HG03280 (cell line): ENCODE results near the gene LRP1B.

Source experiments
- ATAC-seq: cut with Tn5 transposase; IDR thresholded peaks from one replicate; pipeline ENCODE4 v1.9.1; 2021; ENCODE audit warnings: mild to moderate bottlenecking, moderate library complexity; ENCODE audit not compliant: unreplicated experiment

The LRP1B gene

GRCh38 chr2:141959941-141960340 lies 170.9 kb downstream of the LRP1B start:
- no peak for ATAC-seq

- ATAC-seq = no peak
These were observed 171.8 kb downstream of the LRP1B start for GRCh38 chr2:141959016-141959415.

- no peak for ATAC-seq
These were observed 172.9 kb downstream of the LRP1B start for GRCh38 chr2:141957827-141958450.

GRCh38 chr2:141957321-141957720 lies 173.5 kb downstream of the LRP1B start:
- no peak for ATAC-seq

- no peak for ATAC-seq
These were observed 183.3 kb downstream of the LRP1B start for GRCh38 chr2:141947396-141948114.

- no peak for ATAC-seq
These were observed 184.8 kb downstream of the LRP1B start for GRCh38 chr2:141946016-141946415.

- no peak for ATAC-seq
These were observed 186.9 kb downstream of the LRP1B start for GRCh38 chr2:141943918-141944317.

- no peak for ATAC-seq
These were observed 188.6 kb downstream of the LRP1B start for GRCh38 chr2:141942006-141942789.

GRCh38 chr2:141941210-141941714 lies 189.6 kb downstream of the LRP1B start:
- no peak for ATAC-seq

GRCh38 chr2:141940709-141941108 lies 190.1 kb downstream of the LRP1B start:
- no peak for ATAC-seq

GRCh38 chr2:141933226-141933625 lies 197.6 kb downstream of the LRP1B start:
- ATAC-seq = no peak

- ATAC-seq = no peak
These were observed 198.6 kb downstream of the LRP1B start for GRCh38 chr2:141932261-141932660.

- no peak for ATAC-seq
These were observed 199.0 kb downstream of the LRP1B start for GRCh38 chr2:141931797-141932196.

GRCh38 chr2:141930803-141931202 lies 200.0 kb downstream of the LRP1B start:
- no peak for ATAC-seq

GRCh38 chr2:141929331-141930252 lies 201.2 kb downstream of the LRP1B start:
- no peak for ATAC-seq

- ATAC-seq = no peak
These were observed 202.3 kb downstream of the LRP1B start for GRCh38 chr2:141928476-141928875.

- ATAC-seq = no peak
These were observed 203.3 kb downstream of the LRP1B start for GRCh38 chr2:141927536-141927935.

GRCh38 chr2:141925511-141925910 lies 205.3 kb downstream of the LRP1B start:
- ATAC-seq = no peak

- ATAC-seq = no peak
These were observed 207.2 kb downstream of the LRP1B start for GRCh38 chr2:141923657-141924056.

- ATAC-seq = peak; percentile 81
These were observed 219.2 kb downstream of the LRP1B start for GRCh38 chr2:141911485-141912066.
